HG03139 (cell line): ENCODE results near the gene ABHD17B.

ENCODE experiments used
- ATAC-seq: cut with Tn5 transposase; IDR thresholded peaks from one replicate; pipeline ENCODE4 v1.9.1; 2021; ENCODE audit not compliant: unreplicated experiment

ABHD17B gene

GRCh38 chr9:71822935-71823334, 88.1 kb downstream of the ABHD17B start:
- no peak for ATAC-seq

GRCh38 chr9:71822456-71822855, 88.5 kb downstream of the ABHD17B start:
- ATAC-seq = no peak

GRCh38 chr9:71821405-71821804, 89.6 kb downstream of the ABHD17B start:
- ATAC-seq = no peak

- ATAC-seq = no peak
These were observed 90.5 kb downstream of the ABHD17B start for GRCh38 chr9:71820403-71820921.

- no peak for ATAC-seq
These were observed 91.8 kb downstream of the ABHD17B start for GRCh38 chr9:71819115-71819739.

GRCh38 chr9:71816916-71817451, 94.0 kb downstream of the ABHD17B start:
- ATAC-seq = no peak
